HepG2 (cell line): Measurements from ENCODE around the gene GALNT1. TPM values are rescaled to one million over a fixed set of nuclear protein-coding genes. Genes with fewer than 3 reads are reported as not detected.
A peak's percentile ranks its signal among the peaks of the same experiment; 100 is the strongest.

Experiments used
- CCAR2 ChIP-seq: fragments of 200-400 bp; formaldehyde crosslinking; optimal IDR thresholded peaks from 2 replicates; pipeline ENCODE3; 2018; ENCODE audit warnings: low read depth, mild to moderate bottlenecking, low read length, moderate library complexity
- FOXA1 ChIP-seq, 2 experiments: fragments of 450-650 bp in 1 of 2; sonication (generic) in 1 of 2; formaldehyde crosslinking in 1 of 2; IDR thresholded peaks; 2 replicates each; pipeline versions ENCODE4 v1.4.0 to v1.6.1; 2016 to 2020; ENCODE audit warnings: missing genetic modification reagents in 1 of 2
- GPN1 ChIP-seq: sonication (generic); formaldehyde crosslinking; IDR thresholded peaks from 2 replicates; pipeline ENCODE4 v1.5.1; 2020; ENCODE audit warnings: missing genetic modification reagents, borderline replicate concordance
- HMGA1 ChIP-seq: sonication (generic); formaldehyde crosslinking; conservative IDR thresholded peaks from 2 replicates; pipeline ENCODE4 v1.4.0; 2020; ENCODE audit warnings: missing genetic modification reagents
- KMT2B ChIP-seq: IDR thresholded peaks from 2 replicates; pipeline ENCODE4 v1.6.1; 2016; ENCODE audit warnings: missing genetic modification reagents, missing compliant biosample characterization
- MED13 ChIP-seq: sonication (generic); formaldehyde crosslinking; IDR thresholded peaks from 2 replicates; pipeline ENCODE4 v1.5.0; 2020; ENCODE audit warnings: missing genetic modification reagents
- PBX2 ChIP-seq: IDR thresholded peaks from 2 replicates; pipeline ENCODE4 v1.6.1; 2016; ENCODE audit warnings: control low read depth
- PHF8 ChIP-seq: sonication (generic); formaldehyde crosslinking; IDR thresholded peaks from 2 replicates; pipeline ENCODE4 v1.5.0; 2020; ENCODE audit warnings: missing genetic modification reagents
- REST ChIP-seq, 2 experiments: IDR thresholded peaks; 2 replicates each; pipeline ENCODE4 v1.6.1; 2011 to 2012; ENCODE audit warnings: low read length in 2 of 2, borderline replicate concordance in 1 of 2, low read depth in 1 of 2, mild to moderate bottlenecking in 1 of 2, moderate library complexity in 1 of 2
- SALL1 ChIP-seq: sonication (generic); formaldehyde crosslinking; IDR thresholded peaks from 2 replicates; pipeline ENCODE4 v1.8.0; 2022; ENCODE audit warnings: mild to moderate bottlenecking, missing genetic modification reagents
- SIN3B ChIP-seq: fragments of 150-350 bp; IDR thresholded peaks from 2 replicates; pipeline ENCODE4 v1.6.1; 2014; ENCODE audit warnings: low read length
- SOX6 ChIP-seq, 2 experiments: fragments of 450-650 bp in 1 of 2; sonication (generic) in 1 of 2; formaldehyde crosslinking in 1 of 2; IDR thresholded peaks; 2 replicates each; pipeline versions ENCODE4 v1.4.0 to v1.6.1; 2017 to 2020; ENCODE audit warnings: antibody characterized with exemption in 1 of 2, mild to moderate bottlenecking in 1 of 2, missing genetic modification reagents in 1 of 2
- THAP8 ChIP-seq: sonication (generic); formaldehyde crosslinking; IDR thresholded peaks from 2 replicates; pipeline ENCODE4 v1.5.1; 2020; ENCODE audit warnings: missing genetic modification reagents, mild to moderate bottlenecking, borderline replicate concordance
- ZBTB46 ChIP-seq: sonication (generic); formaldehyde crosslinking; IDR thresholded peaks from 2 replicates; pipeline ENCODE4 v1.4.0; 2020; ENCODE audit warnings: mild to moderate bottlenecking, missing genetic modification reagents, borderline replicate concordance
- ZMYM3 ChIP-seq: sonication (generic); formaldehyde crosslinking; IDR thresholded peaks from 2 replicates; pipeline ENCODE4 v1.5.1; 2020; ENCODE audit warnings: mild to moderate bottlenecking, missing genetic modification reagents
- ZNF101 ChIP-seq: sonication (generic); formaldehyde crosslinking; IDR thresholded peaks from 2 replicates; pipeline ENCODE4 v1.4.0; 2020; ENCODE audit warnings: mild to moderate bottlenecking, low read depth, missing genetic modification reagents, borderline replicate concordance
- ZNF234 ChIP-seq: sonication (generic); formaldehyde crosslinking; conservative IDR thresholded peaks from 2 replicates; pipeline ENCODE4 v1.5.1; 2020; ENCODE audit warnings: mild to moderate bottlenecking, missing genetic modification reagents
- ZNF547 ChIP-seq: sonication (generic); formaldehyde crosslinking; IDR thresholded peaks from 2 replicates; pipeline ENCODE4 v1.5.1; 2020; ENCODE audit warnings: mild to moderate bottlenecking, missing genetic modification reagents
- ZNF607 ChIP-seq: sonication (generic); formaldehyde crosslinking; IDR thresholded peaks from 2 replicates; pipeline ENCODE4 v1.5.1; 2020; ENCODE audit warnings: missing genetic modification reagents, mild to moderate bottlenecking, borderline replicate concordance
- ZNF839 ChIP-seq: sonication (generic); formaldehyde crosslinking; IDR thresholded peaks from 2 replicates; pipeline ENCODE4 v1.4.0; 2020; ENCODE audit warnings: missing genetic modification reagents, mild to moderate bottlenecking, borderline replicate concordance
- ZSCAN5A ChIP-seq: sonication (generic); formaldehyde crosslinking; IDR thresholded peaks from 2 replicates; pipeline ENCODE4 v1.8.0; 2022; ENCODE audit warnings: mild to moderate bottlenecking, missing genetic modification reagents, borderline replicate concordance
- polyA plus RNA-seq, 8 experiments: library from polyadenylated mRNA; depleted of rRNA in 3 of 8; stranded (reverse) in 7 of 8; unstranded in 1 of 8; fragments of >200 nt; fragmentation: Illumina TruSeq in 4 of 8; extraction: Trizol in 4 of 8; gene quantifications; 2 replicates each; pipeline versions ENCODE4 v1.2.1 to v1.2.3, GENCODE V29; 2011 to 2016; ENCODE audit warnings: low read depth in 4 of 8, missing spikeins in 1 of 8, mixed read lengths in 1 of 8; ENCODE audit not compliant: insufficient read depth in 1 of 8
- total RNA-seq, 5 experiments: library from RNA; depleted of rRNA; stranded (reverse); fragments of >200 nt; fragmentation: Illumina TruSeq; extraction: Trizol; gene quantifications; 2 replicates each; pipeline ENCODE4 v1.2.3, GENCODE V29; 2016; ENCODE audit warnings: low read depth in 1 of 5

GALNT1 gene
- total and polyA plus RNA-seq, 2 of the 13 experiments (the other 11 are each of a cell fraction or from before 2014, with no cell fraction given): 41.1 to 100 TPM

GRCh38 chr18:35730691-35731370, 149.3 kb downstream of the GALNT1 start (continued):
- TF ChIP-seq ZBTB46 (CRISPR knock-in tag) (no peak), FOXA1 (IDR thresholded peaks at IDR 0.05) (no peak), FOXA1 (CRISPR knock-in tag; IDR thresholded peaks at IDR 0.05) (no peak), SOX6 (IDR thresholded peaks at IDR 0.05) (no peak), SOX6 (CRISPR knock-in tag; IDR thresholded peaks at IDR 0.05) (peak; percentile 34; the same call in 1 of the 2 replicates), ZSCAN5A (no peak), PHF8 (CRISPR knock-in tag) (peak; percentile 17; the same call in 1 of the 2 replicates), CCAR2 (no peak), PBX2 (CRISPR knock-in tag) (no peak), SIN3B (no peak), REST (IDR thresholded peaks at IDR 0.05; ENCODE audit: borderline replicate concordance in 1 of 2, low read depth in 1 of 2, low read length in 2 of 2) (no peak), KMT2B (CRISPR knock-in tag) (peak; percentile 52; the same call in 1 of the 2 replicates), ZNF234 (CRISPR knock-in tag) (no peak), ZNF547 (no peak), ZNF101 (CRISPR knock-in tag) (no peak), THAP8 (CRISPR knock-in tag) (no peak), GPN1 (CRISPR knock-in tag) (no peak), MED13 (CRISPR knock-in tag) (no peak), SALL1 (CRISPR knock-in tag) (peak; percentile 72; the same call in 1 of the 2 replicates), ZNF839 (no peak), HMGA1 (CRISPR knock-in tag) (no peak), ZMYM3 (CRISPR knock-in tag) (peak; percentile 39; the same call in 1 of the 2 replicates), ZNF607 (CRISPR knock-in tag) (no peak)
